D341Med (cell line): ENCODE measurements around the gene CCDC71L.
"Not testable (repeated sequence)": the region's sequence is repeated elsewhere in the genome, so short reads cannot be mapped to it uniquely, and the experiment has no call there.

ENCODE experiments used
- DNase-seq: peaks from one replicate; pipeline ENCODE4 v3.0.0; 2012; ENCODE audit warnings: low spot score

Gene CCDC71L

GRCh38 chr7:106660862-106661720 lies at the start of gene CCDC71L:
CCDC71L (minus strand) TSS chr7:106661158; CDS start chr7:106660896, 262 bp downstream.
- DNase-seq, result peak; percentile 88

GRCh38 chr7:106709604-106710003 lies 48.6 kb upstream of the CCDC71L start:
- not testable (repeated sequence) for DNase-seq

GRCh38 chr7:106704000-106704840 lies 43.3 kb upstream of the CCDC71L start:
- DNase-seq, result no peak

DNA sequence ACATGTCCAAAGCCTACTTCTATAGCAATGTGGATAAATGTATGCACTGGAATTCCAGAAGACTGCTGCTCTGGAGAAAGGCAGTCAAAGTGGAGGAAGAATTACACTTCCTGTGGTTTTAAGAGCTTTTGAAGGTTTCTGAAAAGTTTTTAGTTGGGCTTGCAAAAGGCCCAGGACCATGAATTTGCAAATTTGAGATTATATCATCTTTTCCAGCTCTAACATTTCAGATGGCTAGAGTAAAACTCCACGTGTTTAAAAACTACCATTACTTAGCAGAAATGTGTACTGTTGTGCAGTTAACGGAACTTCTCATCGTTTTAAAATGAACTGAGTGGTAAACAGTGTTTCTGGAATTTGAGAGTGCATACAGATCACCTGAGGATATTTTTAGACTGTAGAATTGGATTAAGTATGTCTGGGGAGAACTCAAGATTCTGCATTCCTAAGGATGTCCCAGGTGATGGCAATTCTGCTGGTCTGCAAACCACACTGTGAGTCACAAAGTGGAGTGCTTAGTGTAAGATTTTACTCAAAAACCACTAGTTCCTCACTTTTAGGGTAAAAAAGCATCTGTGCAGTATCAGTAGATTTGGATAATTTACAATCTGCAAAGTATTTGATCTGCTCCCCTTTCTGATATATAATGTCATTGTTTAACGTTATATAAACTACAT lies 32.9 kb upstream of the CCDC71L start:
- DNase-seq, result no peak

GRCh38 chr7:106692450-106693051 lies 31.6 kb upstream of the CCDC71L start:
- no peak for DNase-seq

- DNase-seq, result not testable (repeated sequence)
Measured at GRCh38 chr7:106688161-106688560, 27.2 kb upstream of the CCDC71L start.

DNA sequence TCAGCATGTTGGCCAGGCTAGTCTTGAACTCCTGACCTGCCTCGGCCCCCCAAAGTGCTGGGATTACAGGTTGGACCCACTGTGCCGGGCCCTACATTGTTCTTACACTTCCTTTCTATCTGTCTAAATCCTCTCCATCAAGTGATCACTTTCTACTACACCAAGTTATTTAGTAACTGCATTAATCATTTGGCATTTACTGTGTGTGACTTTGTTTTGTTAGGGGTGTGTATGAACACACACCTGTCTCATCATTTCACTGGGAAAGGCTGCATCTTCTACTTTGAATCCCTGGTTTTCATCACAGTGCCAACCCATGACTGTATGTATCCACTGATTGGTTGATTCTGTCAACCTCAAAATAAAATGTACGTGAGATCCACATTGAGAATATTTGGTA lies 23.0 kb upstream of the CCDC71L start:
- DNase-seq, result no peak

DNA sequence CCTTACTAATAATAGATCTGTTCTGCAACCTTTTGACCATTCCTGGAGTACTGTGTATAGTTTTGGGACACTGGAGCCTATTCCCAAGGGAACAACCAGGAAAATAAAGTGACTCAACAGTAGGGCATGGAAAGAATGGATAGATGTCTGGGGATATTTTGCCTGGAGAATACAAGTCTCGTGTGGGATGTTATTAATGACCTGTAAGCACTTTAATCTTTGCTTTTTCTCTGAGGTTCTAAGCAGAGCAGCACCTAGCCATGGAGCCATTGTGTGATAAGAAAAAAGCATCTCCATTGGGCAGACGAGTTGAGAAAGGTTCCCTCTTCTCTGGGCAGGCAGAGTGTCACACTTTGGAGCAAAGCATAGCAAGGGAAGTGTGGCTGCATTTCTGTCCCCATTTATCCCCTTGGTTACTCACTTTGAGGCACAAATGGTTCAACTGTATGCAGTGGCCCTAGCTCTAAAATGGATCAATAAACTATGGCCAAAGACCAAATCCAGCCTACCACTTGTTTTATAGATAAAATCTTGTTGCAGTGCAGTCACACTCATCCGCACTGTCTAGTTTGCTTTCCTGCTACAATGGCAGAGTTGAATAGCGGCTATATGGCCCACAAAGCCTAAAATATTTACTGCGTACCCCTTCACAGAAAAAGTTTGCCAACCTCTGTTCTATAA lies 21.0 kb upstream of the CCDC71L start:
- no peak for DNase-seq

DNA sequence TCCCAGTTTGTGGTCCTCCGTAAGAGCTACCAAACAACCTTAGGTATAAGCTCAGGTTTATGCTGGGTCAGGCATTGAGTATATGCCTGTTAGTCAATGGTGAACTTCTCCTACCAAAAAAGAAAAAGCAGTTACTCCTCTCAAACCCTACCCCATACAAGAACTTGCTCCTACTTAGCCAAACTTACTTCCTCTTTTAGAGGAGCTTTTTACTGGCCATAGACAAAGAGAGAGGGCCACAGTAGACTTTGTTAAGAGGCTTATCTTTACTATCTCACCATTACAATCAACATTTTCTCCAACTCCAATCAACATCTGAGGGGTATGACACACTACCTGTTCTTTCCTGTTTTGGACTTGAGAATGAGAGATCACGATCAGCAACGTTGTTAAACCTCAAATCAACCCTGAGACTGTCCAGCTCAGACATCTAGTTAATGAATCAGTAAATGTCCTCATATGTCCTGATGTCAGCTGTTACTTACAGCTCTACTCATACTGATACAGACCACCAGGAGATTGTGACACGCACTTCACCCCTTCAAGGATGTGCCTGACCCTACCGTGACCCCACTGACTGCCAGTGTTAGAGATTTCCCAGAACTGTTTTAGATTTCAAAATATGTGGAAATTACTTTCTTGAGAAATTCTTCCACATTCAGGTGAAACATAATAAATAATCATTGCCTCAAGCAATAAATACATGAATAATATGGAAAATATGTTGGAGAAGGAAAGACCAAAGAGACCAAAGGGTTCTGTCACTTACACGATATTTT lies 18.4 kb upstream of the CCDC71L start:
- no peak for DNase-seq

- DNase-seq, result peak; percentile 17
Measured at GRCh38 chr7:106678795-106679152, 17.8 kb upstream of the CCDC71L start.

DNA sequence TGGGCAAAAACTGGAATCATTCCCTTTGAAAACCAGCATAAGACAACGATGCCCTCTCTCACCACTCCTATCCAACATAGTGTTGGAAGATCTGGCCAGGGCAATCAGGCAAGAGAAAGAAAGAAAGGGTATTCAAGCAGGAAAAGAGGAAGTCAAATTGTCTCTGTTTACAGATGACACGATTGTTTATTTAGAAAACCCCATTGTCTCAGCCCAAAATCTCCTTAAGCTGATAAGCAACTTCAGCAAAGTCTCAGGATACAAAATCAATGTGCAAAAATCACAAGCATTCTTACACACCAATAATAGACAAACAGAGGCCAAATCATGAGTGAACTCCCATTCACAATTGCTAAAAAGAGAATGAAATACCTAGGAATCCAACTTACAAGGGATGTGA lies 15.5 kb upstream of the CCDC71L start:
- DNase-seq, result not testable (repeated sequence)

DNA sequence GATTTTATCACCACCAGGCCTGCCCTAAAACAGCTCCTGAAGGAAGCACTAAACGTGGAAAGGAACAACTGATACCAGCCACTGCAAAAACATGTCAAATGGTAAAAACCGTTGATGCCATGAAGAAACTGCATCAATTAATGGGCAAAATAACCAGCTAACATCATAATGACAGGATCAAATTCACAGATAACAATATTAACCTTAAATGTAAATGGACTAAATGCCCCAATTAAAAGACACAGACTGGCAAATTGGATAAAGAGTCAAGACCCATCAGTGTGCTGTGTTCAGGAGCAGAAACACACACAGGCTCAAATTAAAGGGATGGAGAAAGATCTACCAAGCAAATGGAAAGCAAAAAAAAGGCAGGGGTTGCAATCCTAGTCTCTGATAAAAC lies 12.7 kb upstream of the CCDC71L start:
- not testable (repeated sequence) for DNase-seq

DNA sequence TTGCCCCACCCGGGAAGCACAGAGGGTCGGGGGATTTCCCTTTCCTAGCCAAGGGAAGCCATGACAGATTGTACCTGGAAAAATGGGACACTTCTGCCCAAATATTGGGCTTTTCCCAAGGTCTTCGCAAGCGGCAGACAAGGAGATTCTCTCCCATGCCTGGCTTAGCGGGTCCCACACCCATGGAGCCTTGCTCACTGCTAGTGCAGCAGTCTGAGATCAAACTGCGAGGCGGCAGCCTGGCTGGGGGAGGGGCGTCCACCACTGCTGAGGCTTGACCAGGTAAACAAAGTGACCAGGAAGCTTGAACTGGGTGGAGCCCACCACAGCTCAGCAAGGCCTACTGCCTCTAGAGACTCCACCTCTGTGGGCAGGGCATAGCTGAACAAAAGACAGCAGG lies 11.0 kb upstream of the CCDC71L start:
- DNase-seq, result not testable (repeated sequence)

DNA sequence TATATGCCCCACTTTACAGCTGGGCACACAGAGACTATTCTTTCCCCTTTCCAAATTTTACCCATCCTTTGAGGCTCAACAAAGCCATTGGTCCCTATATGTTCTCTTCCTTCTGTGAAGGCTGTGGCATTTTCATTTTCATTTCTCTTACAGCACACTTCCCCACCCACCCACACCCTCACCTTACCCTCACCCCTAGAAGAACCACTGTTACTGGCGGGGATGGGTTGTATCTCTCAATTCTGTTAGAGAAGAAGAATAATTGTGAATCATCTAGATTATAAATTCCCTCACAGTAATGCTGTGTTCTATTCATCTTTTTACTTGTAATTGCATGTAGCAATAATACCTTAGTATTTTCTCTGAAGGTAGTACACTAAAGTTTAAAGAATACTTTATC lies 10.2 kb upstream of the CCDC71L start:
- DNase-seq, result no peak

GRCh38 chr7:106668861-106669524 lies 8.0 kb upstream of the CCDC71L start:
- DNase-seq, result no peak

- DNase-seq, result no peak
Measured at GRCh38 chr7:106666353-106666752, 5.4 kb upstream of the CCDC71L start.

GRCh38 chr7:106664343-106664742 lies 3.4 kb upstream of the CCDC71L start:
- DNase-seq, result no peak

DNA sequence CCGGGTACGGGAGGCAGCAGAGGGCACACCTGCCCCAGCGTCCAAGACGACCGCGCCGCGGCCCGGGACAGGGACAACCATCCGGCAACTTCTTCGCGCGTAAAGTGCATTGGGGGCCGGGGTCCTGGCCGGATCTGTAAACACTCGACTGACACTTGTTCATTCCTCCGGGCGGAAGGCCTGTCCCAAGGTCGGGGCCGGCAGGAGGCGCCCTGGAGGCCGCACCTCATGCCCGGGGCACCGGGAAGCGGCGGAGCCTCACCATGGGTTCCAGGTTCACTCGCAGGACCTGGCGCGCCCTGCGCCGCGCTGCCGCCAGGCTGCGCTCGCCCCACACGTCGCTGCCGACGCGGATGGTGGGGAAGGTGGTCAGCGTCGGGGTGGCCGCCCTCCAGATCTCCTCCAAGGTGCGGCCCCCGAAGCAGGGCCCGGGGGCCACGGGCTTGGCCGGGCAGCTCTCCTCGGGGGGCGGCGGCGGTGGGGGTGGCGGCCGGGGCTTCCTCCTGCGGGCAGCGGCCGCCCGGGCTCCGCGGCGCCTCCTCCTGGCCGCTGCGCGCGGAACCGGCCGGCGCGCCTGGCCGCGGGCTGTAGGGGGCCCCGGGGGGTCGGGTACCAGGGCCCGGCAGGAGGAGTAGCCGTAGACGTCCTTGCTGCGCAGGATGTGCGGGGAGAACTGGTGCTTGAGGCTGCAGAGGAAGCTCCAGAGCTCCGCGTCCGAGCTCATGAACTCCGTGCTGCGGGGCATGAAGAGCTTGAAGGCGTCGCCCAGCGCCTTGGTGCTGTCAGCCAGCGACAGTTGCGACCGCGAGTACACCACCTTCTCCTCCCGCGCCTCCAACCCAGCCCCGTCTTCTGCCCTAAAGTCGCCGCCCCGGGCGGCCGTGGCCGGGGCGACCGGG lies 746 bp downstream of the CCDC71L start:
- DNase-seq, result peak; percentile 90
